Fibroblast of skin of right quadriceps (primary cell): ENCODE measurements around the gene DNAH2.

Source experiments
- DNase-seq: peaks from one replicate; pipeline ENCODE4 v3.0.0-alpha.2; 2013

DNAH2 gene

GRCh38 chr17:7780736-7781135, 63.2 kb downstream of the DNAH2 start:
- no peak for DNase-seq

DNA sequence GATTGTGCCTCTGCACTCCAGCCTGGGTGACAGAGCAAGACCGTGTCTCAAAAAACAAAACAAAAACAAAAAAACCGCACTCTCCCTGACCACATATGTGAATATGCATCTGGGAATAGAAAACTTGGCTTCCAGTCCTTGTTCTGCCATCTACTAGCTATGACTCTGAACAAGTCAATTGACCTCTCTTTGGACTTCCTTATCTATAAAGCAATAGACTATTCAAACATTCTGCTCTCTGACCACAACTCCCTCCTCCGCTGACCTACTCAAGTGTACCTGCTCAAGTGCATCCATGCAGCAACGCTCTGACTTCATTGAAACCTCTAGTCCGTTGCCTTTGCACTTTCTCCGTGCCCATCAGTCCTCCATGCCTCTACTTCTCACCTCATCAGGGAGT, 63.9 kb downstream of the DNAH2 start:
- no peak for DNase-seq

- peak; percentile 30 for DNase-seq
These were observed 64.7 kb downstream of the DNAH2 start for GRCh38 chr17:7782240-7782639.

DNA sequence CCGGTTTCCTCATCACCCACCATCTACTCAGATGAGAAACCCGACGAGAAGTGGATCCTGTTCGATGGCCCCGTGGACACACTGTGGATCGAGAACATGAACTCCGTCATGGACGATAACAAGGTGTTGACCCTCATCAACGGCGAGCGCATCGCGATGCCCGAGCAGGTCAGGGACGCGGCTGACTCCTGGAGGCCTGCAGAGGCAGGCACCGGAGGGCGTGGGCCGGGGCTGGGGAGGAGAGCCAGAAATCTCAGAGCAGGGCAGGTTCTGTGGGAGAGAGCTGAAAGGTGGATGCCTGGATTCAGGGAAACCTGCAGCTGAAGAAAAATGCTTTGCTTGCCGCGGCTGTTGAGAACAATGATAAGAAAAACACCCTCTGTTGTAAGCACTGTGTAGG, 69.3 kb downstream of the DNAH2 start:
- no peak for DNase-seq

GRCh38 chr17:7789131-7789530, 71.6 kb downstream of the DNAH2 start:
- no peak for DNase-seq

GRCh38 chr17:7790150-7790549, 72.6 kb downstream of the DNAH2 start:
- no peak for DNase-seq

- no peak for DNase-seq
These were observed 75.1 kb downstream of the DNAH2 start for GRCh38 chr17:7792611-7793010.

GRCh38 chr17:7794075-7794663, 76.6 kb downstream of the DNAH2 start:
- DNase-seq: no peak

- no peak for DNase-seq
These were observed 80.4 kb downstream of the DNAH2 start for GRCh38 chr17:7797976-7798375.

GRCh38 chr17:7798839-7799238, 81.3 kb downstream of the DNAH2 start:
- DNase-seq: no peak

- DNase-seq: peak; percentile 41
These were observed 86.4 kb downstream of the DNAH2 start for GRCh38 chr17:7803981-7804380.

DNA sequence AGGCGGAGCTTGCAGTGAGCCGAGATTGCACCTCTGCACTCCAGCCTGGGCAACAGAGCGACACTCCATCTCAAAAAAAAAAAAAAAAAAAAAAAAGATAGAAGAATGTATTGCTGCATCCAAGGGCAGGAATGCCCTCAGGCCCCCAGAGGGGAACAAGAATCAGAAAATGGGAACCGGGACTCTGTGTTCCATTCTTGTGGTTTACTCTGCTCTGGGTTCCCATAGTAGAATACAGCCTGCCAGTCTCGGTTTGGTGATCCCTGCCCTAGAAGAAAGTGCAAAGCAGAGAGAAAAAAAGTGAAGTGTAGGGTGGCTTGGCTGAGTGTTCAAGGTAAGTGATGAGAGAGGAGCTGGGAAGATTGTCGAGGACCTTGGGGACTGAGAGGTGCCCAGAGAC, 89.0 kb downstream of the DNAH2 start:
- DNase-seq: no peak

DNA sequence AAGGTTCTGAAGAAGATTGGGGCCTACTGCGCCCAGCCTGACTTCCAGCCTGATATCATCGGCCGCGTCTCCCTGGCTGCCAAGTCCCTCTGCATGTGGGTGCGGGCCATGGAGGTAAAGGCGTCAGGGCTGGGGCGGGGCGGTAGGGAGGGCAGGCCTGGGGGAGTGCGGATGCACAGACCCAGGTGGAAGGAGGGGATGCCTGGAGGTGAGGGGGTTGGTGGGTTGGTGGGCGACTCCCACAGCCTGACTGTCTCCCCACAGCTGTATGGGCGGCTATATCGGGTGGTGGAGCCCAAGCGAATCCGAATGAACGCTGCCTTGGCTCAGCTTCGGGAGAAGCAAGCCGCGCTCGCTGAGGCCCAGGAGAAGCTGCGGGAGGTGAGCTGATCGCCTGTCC, 89.7 kb downstream of the DNAH2 start:
- no peak for DNase-seq

DNA sequence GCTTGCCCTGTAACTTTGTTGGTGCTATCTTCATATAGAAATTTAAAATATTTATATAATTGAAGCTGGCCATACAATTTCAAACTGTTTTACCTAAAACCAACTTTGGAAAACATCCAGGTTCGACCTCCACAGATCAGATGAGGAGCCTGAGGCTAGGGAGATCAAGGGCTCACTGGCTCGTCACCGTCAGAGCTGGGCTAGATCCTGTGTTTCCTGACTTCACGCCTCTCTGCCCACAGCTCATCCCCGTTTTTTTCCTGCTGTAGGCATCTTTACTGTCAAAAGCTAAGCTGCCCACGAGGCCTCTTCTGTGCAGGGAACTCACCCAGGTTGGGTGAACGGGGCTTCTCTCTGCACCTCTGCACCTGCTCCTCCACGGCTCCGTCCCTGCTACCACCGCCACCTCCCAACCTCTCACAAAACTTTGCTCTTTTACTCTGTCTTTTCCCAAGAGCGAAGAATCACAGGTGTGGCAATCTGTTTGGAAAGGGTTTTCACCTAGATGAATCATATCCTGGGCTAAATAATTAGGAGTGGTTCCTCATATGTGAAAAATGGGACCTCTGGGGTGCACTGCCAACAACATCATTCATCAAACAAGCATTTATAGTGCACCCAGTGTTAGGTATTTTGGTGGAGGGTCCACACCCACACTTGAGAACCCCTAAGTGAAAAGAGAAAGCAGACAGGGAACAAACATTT, 91.7 kb downstream of the DNAH2 start:
- no peak for DNase-seq

DNA sequence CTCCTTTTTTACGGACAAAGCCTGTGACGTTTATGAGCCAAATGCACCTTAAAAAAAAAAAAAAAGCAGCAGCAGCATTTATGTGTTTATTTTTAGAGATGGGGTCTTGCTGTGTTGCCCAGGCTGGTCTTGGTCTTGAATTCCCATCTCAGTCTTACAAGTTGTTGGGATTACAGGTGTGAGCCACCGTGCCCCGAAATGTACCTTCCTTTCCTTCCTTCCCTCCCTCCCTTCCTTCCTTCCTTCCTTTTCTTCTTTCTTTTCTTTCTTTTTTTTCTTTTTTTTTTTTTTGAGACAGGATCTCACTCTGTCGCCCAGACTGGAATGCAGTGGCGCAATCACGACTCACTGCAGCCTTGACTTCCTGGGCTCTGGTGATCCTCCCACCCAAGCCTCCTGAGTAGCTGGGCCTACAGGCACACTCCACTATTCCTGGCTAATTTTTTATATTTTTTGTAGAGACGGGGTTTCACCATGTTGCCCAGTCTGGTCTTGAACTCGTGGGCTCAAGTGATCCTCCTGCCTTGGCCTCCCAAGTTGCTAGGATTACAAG, 92.3 kb downstream of the DNAH2 start:
- DNase-seq: peak; percentile 38

- DNase-seq: no peak
These were observed 93.7 kb downstream of the DNAH2 start for GRCh38 chr17:7811251-7811650.

- DNase-seq: no peak
These were observed 97.4 kb downstream of the DNAH2 start for GRCh38 chr17:7814969-7815368.

DNA sequence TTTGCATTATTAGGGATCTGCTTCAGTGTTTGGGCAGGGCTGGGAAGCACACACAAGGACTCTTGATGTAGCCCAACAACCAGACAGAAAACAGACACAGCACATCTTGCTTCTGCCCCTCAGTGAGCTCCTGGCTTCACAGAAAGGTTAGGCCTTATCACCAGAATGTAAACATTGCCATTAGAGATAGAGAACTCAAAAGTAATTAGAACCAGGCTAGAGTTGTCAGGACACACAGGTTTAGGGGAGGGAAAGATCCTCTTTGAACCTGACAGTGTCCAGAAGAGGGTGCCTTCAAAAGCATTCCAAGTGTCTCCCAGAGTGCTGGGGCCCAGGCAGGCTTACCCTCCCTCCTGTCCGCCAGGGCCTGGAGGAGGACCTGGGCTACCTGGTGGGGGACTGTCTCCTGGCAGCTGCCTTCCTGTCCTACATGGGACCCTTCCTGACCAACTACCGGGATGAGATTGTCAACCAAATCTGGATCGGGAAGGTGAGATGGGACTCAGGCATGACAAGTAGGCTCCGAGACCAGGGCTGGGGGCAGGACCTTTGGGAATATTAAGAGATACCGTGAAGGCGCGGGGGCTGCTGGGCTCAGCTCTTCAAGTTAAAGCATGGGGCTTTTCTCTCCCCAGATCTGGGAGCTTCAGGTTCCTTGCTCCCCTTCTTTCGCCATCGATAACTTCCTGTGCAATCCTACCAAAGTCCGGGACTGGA, 99.5 kb downstream of the DNAH2 start:
- no peak for DNase-seq

- DNase-seq: no peak
These were observed 100.1 kb downstream of the DNAH2 start for GRCh38 chr17:7817643-7817964.

DNA sequence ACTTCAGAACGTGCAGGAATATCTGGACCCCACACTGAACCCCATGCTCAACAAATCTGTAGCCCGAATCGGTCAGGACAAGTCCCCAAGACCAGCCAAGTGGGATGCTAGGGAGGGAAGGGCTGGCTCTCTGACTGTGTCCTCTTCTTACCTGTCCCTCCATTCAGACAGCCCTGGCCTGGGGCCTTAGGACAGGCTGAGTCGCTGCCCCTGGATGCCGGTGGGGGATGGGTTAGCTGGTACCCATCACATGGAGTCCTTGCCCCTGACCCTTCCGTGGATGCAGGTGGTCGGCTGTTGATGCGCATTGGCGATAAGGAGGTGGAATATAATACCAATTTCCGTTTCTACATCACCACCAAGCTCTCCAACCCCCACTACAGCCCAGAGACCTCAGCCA, 100.5 kb downstream of the DNAH2 start:
- DNase-seq: no peak

DNA sequence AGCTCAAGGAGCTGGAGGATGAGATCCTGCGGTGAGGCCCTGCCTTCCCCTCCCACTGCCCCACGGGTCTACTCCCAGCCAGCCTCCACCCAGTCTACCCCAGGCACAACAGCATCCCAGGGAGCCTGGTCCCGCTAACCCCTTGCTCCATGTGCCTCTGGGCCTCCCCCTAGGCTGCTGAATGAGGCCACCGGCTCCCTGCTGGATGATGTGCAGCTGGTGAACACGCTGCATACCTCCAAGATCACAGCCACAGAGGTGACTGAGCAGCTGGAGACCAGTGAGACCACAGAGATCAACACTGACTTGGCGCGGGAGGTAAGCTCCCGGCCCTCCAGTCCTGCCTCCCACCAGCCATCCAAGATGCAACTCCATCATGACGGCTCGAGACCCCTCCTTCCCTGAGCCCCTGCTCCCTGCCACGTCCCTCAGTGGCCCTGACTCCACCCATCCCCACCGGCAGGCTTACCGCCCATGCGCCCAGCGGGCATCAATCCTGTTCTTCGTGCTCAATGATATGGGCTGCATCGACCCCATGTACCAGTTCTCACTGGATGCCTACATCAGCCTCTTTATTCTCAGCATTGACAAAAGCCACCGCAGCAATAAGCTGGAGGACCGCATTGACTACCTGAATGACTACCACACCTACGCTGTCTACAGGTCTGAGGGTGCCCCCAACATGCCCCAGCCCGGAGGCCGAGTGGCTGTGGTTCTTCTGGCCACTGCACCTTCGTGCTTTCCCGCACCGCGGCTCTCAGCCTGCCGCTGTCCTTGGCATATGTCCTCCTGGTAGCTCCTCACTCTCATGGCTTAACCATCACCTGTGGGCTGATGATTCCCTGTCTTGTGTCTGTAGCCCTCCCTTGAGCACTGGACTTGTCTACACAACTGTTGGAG, 101.5 kb downstream of the DNAH2 start:
- DNase-seq: no peak

DNA sequence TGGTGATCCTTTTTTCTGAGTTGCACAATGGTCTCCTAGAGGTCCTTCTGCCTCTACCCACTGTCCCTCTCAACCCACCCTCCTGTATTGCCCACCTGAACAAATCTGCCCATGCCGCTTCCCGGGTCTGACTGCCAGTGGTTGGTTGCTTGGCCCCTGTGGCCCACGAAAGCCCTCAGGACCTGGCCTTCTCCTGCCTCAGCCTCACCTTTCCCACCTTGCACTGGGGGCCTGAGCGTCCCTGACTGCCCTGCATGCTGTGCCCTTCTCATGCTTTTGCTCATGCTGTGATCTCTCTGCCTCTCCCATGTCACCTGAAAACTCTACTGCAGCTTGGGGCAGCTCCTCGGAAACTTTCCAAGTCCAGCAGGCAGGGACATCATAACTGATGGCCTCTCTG, 102.7 kb downstream of the DNAH2 start:
- no peak for DNase-seq

DNA sequence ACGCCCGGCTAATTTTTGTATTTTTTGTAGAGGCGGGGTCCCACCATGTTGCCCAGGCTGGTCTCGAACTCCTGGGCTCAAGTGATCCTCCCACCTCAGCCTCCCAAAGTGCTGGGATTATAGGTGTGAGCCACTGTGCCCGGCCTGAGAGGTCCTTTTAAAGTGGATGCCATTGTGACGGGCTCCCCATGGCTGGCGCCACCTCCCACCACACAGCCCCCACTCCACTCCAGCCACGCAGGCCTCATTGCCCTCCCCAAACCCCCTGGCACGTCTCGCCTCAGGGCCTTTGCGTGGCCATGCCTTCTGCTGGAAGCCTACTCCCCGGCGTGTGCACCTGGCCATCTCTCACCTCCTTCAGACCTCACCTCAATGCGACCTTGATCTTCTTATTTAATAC, 104.6 kb downstream of the DNAH2 start:
- no peak for DNase-seq
